HepG2 (cell line): ENCODE results near the gene SLC17A9. TPM values are rescaled to one million over a fixed set of nuclear protein-coding genes. Genes with fewer than 3 reads are reported as not detected.
A peak's percentile ranks its signal among the peaks of the same experiment; 100 is the strongest.

Source experiments
- ATAC-seq: fragments of 200-7000 bp; cut with Tn5 transposase; 3 replicates; pipeline ENCODE4 v1.9.1; 2020; ENCODE audit warnings: mild to moderate bottlenecking, moderate library complexity
- BruUV-seq: library from RNA; stranded (reverse); fragments of 400-500 nt; replicated peaks from 2 replicates; lab custom pipeline; 2021; lab: Mats Ljungman, UMichigan
- CTCF ChIA-PET: fragments of 300-600 bp; formaldehyde crosslinking; extraction: SDS; loops from one replicate; lab custom pipeline; 2021; ENCODE audit warnings: low total read pairs, inconsistent platforms, low intra/inter-chr PET ratio; lab: Yijun Ruan, JAX
- POLR2A ChIA-PET: fragments of 350-600 bp; sonication (Branson Sonifier 250); formaldehyde crosslinking; loops from one replicate; lab custom pipeline; 2020; ENCODE audit warnings: antibody characterized with exemption, inconsistent platforms; lab: Yijun Ruan, JAX
- DNase-seq: peaks from one replicate; pipeline ENCODE4 v3.0.0-alpha.2; 2015; ENCODE audit warnings: low spot score
- FAIRE-seq: peaks from 3 replicates; lab custom pipeline; 2011; peaks lifted over from hg19 to GRCh38; lab: Jason Lieb, UNC
- H2AFZ ChIP-seq: one replicate; pipeline ENCODE4 v1.6.1; 2011; ENCODE audit warnings: low read length, inconsistent platforms
- H3K27ac ChIP-seq: fragments of 300-600 bp; 3 replicates; pipeline ENCODE4 v1.8.0; 2011; ENCODE audit warnings: mixed run types, mild to moderate bottlenecking, mixed read lengths, low read length, inconsistent platforms; ENCODE audit not compliant: insufficient read depth; ENCODE audit errors: extremely low read length
- H3K27me3 ChIP-seq, 2 experiments: fragments of 200-600 bp in 1 of 2; 2 replicates in 1 of 2; 3 replicates in 1 of 2; pipeline versions ENCODE4 v1.6.0 to v1.8.0; 2011; ENCODE audit warnings: low read length in 2 of 2, mild to moderate bottlenecking in 2 of 2, moderate library complexity in 2 of 2, inconsistent platforms in 1 of 2; ENCODE audit not compliant: insufficient read depth in 2 of 2, control insufficient read depth in 1 of 2
- H3K36me3 ChIP-seq, 2 experiments: fragments of 200-600 bp in 1 of 2; replicated peaks in 1 of 2; 2 replicates in 1 of 2; 3 replicates in 1 of 2; pipeline versions ENCODE4 v1.5.1 to v1.8.0; 2011; ENCODE audit warnings: low read length in 2 of 2, inconsistent platforms in 1 of 2; ENCODE audit not compliant: insufficient read depth in 2 of 2, control insufficient read depth in 1 of 2
- H3K4me1 ChIP-seq: 2 replicates; pipeline ENCODE4 v1.5.1; 2012; ENCODE audit warnings: low read length, inconsistent platforms; ENCODE audit not compliant: insufficient read depth
- H3K4me2 ChIP-seq: 2 replicates; pipeline ENCODE4 v1.6.0; 2011; ENCODE audit warnings: low read depth, low read length, inconsistent platforms
- H3K4me3 ChIP-seq, 3 experiments: fragments of 200-600 bp in 1 of 3; sonication (generic), shearing (Covaris generic) in 1 of 3; replicated peaks in 1 of 3; 2 replicates each; pipeline ENCODE4 v1.5.1; 2011 to 2016; ENCODE audit warnings: low read length in 3 of 3, inconsistent platforms in 2 of 3, low read depth in 2 of 3, mild to moderate bottlenecking in 2 of 3, control low read depth in 1 of 3, mixed read lengths in 1 of 3; ENCODE audit not compliant: insufficient read depth in 1 of 3
- H3K79me2 ChIP-seq: one replicate; pipeline ENCODE4 v1.6.1; 2011; ENCODE audit warnings: low read length, inconsistent platforms; ENCODE audit not compliant: insufficient read depth
- H3K9ac ChIP-seq: 2 replicates; pipeline ENCODE4 v1.6.0; 2011; ENCODE audit warnings: mild to moderate bottlenecking, low read depth, low read length, inconsistent platforms; ENCODE audit not compliant: insufficient read depth
- H3K9me3 ChIP-seq: 2 replicates; pipeline ENCODE4 v1.5.1; 2012; ENCODE audit warnings: mild to moderate bottlenecking, low read length
- H4K20me1 ChIP-seq: 2 replicates; pipeline ENCODE4 v1.6.0; 2011; ENCODE audit warnings: inconsistent platforms, mild to moderate bottlenecking, low read length, moderate library complexity; ENCODE audit not compliant: insufficient read depth
- ARHGAP35 ChIP-seq: sonication (generic); formaldehyde crosslinking; IDR thresholded peaks from 2 replicates; pipeline ENCODE4 v1.9.0; 2022; ENCODE audit warnings: mild to moderate bottlenecking, inconsistent platforms, moderate library complexity, missing genetic modification reagents, borderline replicate concordance
- BCL6 ChIP-seq: IDR thresholded peaks from 2 replicates; pipeline ENCODE4 v1.6.1; 2016; ENCODE audit warnings: missing genetic modification reagents, missing compliant biosample characterization
- FOXM1 ChIP-seq: sonication (generic); formaldehyde crosslinking; IDR thresholded peaks from 2 replicates; pipeline ENCODE4 v1.5.0; 2020; ENCODE audit warnings: missing genetic modification reagents
- GABPB1 ChIP-seq: IDR thresholded peaks from 2 replicates; pipeline ENCODE4 v1.6.1; 2016; ENCODE audit warnings: mild to moderate bottlenecking, missing genetic modification reagents, moderate library complexity, missing compliant biosample characterization
- GATA4 ChIP-seq: sonication (generic); IDR thresholded peaks from 2 replicates; pipeline ENCODE4 v1.6.1; 2016; ENCODE audit warnings: antibody characterized with exemption, low read depth, borderline replicate concordance
- HMG20B ChIP-seq: conservative IDR thresholded peaks from 2 replicates; pipeline ENCODE4 v1.6.1; 2016; ENCODE audit warnings: missing genetic modification reagents, missing compliant biosample characterization
- HOXA9 ChIP-seq: sonication (generic); formaldehyde crosslinking; IDR thresholded peaks from 2 replicates; pipeline ENCODE4 v1.8.1; 2022; ENCODE audit warnings: missing genetic modification reagents, mild to moderate bottlenecking, moderate library complexity, borderline replicate concordance
- MTA3 ChIP-seq: sonication (generic); formaldehyde crosslinking; IDR thresholded peaks from 2 replicates; pipeline ENCODE4 v1.4.0; 2020; ENCODE audit warnings: missing genetic modification reagents
- PITX1 ChIP-seq: sonication (generic); formaldehyde crosslinking; IDR thresholded peaks from 2 replicates; pipeline ENCODE4 v1.5.1; 2020; ENCODE audit warnings: mild to moderate bottlenecking, missing genetic modification reagents
- POLR2AphosphoS2 ChIP-seq: IDR thresholded peaks from 2 replicates; pipeline ENCODE4 v1.6.1; 2011; ENCODE audit warnings: low read depth, low read length, improper control_type of control experiment
- POLR2G ChIP-seq: fragments of 200-400 bp; formaldehyde crosslinking; IDR thresholded peaks from 2 replicates; pipeline ENCODE4 v1.6.1; 2018; ENCODE audit warnings: mild to moderate bottlenecking, low read depth, low read length, moderate library complexity
- RBM22 ChIP-seq: fragments of 200-400 bp; formaldehyde crosslinking; optimal IDR thresholded peaks from 2 replicates; pipeline ENCODE3; 2017; ENCODE audit warnings: mild to moderate bottlenecking, low read length, moderate library complexity
- SMAD1 ChIP-seq: sonication (generic); formaldehyde crosslinking; IDR thresholded peaks from 2 replicates; pipeline ENCODE4 v1.4.0; 2020; ENCODE audit warnings: missing genetic modification reagents, low read depth, mild to moderate bottlenecking, borderline replicate concordance
- TERF1 ChIP-seq: sonication (generic); formaldehyde crosslinking; IDR thresholded peaks from 2 replicates; pipeline ENCODE4 v1.8.0; 2022; ENCODE audit warnings: mild to moderate bottlenecking, missing genetic modification reagents, moderate library complexity
- YEATS4 ChIP-seq: sonication (generic); formaldehyde crosslinking; IDR thresholded peaks from 2 replicates; pipeline ENCODE4 v1.4.0; 2020; ENCODE audit warnings: missing genetic modification reagents, borderline replicate concordance
- ZBTB38 ChIP-seq: sonication (generic); formaldehyde crosslinking; IDR thresholded peaks from 2 replicates; pipeline ENCODE4 v1.5.1; 2020; ENCODE audit warnings: mild to moderate bottlenecking, missing genetic modification reagents
- ZNF383 ChIP-seq: sonication (generic); formaldehyde crosslinking; IDR thresholded peaks from 2 replicates; pipeline ENCODE4 v1.4.0; 2020; ENCODE audit warnings: missing genetic modification reagents, mild to moderate bottlenecking, borderline replicate concordance
- ZSCAN31 ChIP-seq: sonication (generic); formaldehyde crosslinking; IDR thresholded peaks from 2 replicates; pipeline ENCODE4 v1.5.0; 2020; ENCODE audit warnings: low read depth, mild to moderate bottlenecking, missing genetic modification reagents
- WGBS: methylation state at CpG from one replicate; pipeline ENCODE4 v1.1.6; 2017; ENCODE audit warnings: low lambda C conversion rate; 5-methylcytosine and 5-hydroxymethylcytosine counted together
- in situ Hi-C: cut with HindIII; loops from 2 replicates; pipeline ENCODE4 v1.10.0; 2017; ENCODE audit warnings: low pct_unique_long_range_greater_than_20kb; ENCODE audit not compliant: extremely low pct_ligation_motif_present
- intact Hi-C: fragments of 100-400 bp; cut with micrococcal nuclease; formaldehyde crosslinking; loops from one replicate; pipeline ENCODE4 v1.10.0; 2022; ENCODE audit not compliant: unreplicated experiment
- polyA plus RNA-seq, 8 experiments: library from polyadenylated mRNA; depleted of rRNA in 3 of 8; stranded (reverse) in 7 of 8; unstranded in 1 of 8; fragments of >200 nt; fragmentation: Illumina TruSeq in 4 of 8; extraction: Trizol in 4 of 8; gene quantifications; 2 replicates each; pipeline versions ENCODE4 v1.2.1 to v1.2.3, GENCODE V29; 2011 to 2016; ENCODE audit warnings: low read depth in 4 of 8, missing spikeins in 1 of 8, mixed read lengths in 1 of 8; ENCODE audit not compliant: insufficient read depth in 1 of 8
- total RNA-seq, 5 experiments: library from RNA; depleted of rRNA; stranded (reverse); fragments of >200 nt; fragmentation: Illumina TruSeq; extraction: Trizol; gene quantifications; 2 replicates each; pipeline ENCODE4 v1.2.3, GENCODE V29; 2016; ENCODE audit warnings: low read depth in 1 of 5
- TF ChIP-seq, protein P1 (sequence below): sonication (generic); formaldehyde crosslinking; IDR thresholded peaks from 2 replicates; pipeline ENCODE4 v1.8.1; 2022; ENCODE audit warnings: low read depth, mild to moderate bottlenecking, missing genetic modification reagents

SLC17A9 gene
- total and polyA plus RNA-seq, 2 of the 13 experiments (the other 11 are each of a cell fraction or from before 2014, with no cell fraction given) = 110 to 191 TPM

GRCh38 chr20:62906209-62906608 is 46.3 kb upstream of the SLC17A9 start (continued):
- TF ChIP-seq, protein P1, sequence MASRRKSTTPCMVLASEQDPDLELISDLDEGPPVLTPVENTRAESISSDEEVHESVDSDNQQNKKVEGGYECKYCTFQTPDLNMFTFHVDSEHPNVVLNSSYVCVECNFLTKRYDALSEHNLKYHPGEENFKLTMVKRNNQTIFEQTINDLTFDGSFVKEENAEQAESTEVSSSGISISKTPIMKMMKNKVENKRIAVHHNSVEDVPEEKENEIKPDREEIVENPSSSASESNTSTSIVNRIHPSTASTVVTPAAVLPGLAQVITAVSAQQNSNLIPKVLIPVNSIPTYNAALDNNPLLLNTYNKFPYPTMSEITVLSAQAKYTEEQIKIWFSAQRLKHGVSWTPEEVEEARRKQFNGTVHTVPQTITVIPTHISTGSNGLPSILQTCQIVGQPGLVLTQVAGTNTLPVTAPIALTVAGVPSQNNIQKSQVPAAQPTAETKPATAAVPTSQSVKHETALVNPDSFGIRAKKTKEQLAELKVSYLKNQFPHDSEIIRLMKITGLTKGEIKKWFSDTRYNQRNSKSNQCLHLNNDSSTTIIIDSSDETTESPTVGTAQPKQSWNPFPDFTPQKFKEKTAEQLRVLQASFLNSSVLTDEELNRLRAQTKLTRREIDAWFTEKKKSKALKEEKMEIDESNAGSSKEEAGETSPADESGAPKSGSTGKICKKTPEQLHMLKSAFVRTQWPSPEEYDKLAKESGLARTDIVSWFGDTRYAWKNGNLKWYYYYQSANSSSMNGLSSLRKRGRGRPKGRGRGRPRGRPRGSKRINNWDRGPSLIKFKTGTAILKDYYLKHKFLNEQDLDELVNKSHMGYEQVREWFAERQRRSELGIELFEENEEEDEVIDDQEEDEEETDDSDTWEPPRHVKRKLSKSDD (CRISPR knock-in tag) = no peak
- TF ChIP-seq FOXM1 (CRISPR knock-in tag) = no peak
- TF ChIP-seq GABPB1 = no peak
- no peak for TF ChIP-seq POLR2G

DNA sequence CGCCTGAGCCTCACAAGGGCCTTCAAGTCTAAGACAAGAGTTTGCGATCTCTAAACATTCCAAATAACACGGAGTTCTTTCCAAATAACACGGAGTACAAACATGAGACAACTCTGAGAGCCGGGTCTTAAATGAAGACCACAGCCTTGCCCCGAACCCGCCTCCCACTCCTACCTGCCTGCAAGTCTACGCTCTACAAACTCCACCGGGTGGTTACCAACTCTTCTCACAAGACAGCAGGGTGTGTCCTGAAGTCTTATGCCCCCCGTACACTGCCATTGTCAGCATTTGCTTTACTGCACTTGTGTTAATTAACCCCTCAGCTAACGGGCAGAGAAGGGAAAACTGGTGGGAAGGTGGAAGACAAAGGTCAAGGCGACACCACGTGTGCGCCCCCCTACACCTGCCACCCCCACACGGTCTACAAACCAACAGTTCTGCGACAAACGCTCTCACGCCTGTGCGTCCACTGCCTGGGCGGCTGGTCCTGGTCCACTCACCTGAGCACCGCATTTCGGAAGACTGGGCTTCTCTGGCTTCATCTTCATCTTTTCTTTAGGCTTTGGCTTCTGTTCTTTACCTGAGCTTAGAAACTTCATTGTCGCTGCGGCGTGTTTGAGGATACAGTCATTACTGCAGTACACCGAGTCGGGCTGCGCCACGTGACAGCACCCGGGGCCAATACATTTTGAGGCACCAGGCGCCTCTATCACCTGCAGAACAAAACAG is 45.7 kb upstream of the SLC17A9 start:
- no peak for DNase-seq
- no TSS peak for BruUV-seq
- no peaks in the 10 kb centered on the region for H3K27me3 ChIP-seq
- H3K4me1 ChIP-seq = no peaks in the 10 kb centered on the region
- intact Hi-C loops (no loop called here), in situ Hi-C loops (no loop called here)
- H3K4me2 ChIP-seq = no peak overlapping the region
- H2AFZ ChIP-seq = no peak overlapping the region
- ChIA-PET POLR2A (interaction anchor here (1.1 kb wide), 1 partner anchor 32 kb away, joined by 3 read pairs; no protein-coding TSS in a partner anchor), CTCF (interaction anchor here (1.3 to 2.0 kb wide), 3 partner anchors 12 to 102 kb away, joined by 6 to 13 read pairs (median 11); no protein-coding TSS in a partner anchor)
- H3K36me3 ChIP-seq = peaks cover 70 to 98% of the 10 kb centered on the region in 2 experiments
- no peak for ATAC-seq
- H3K27ac ChIP-seq = no peak overlapping the region
- H3K79me2 ChIP-seq = peaks cover 48% of the 10 kb centered on the region
- 98% methylated on average over 31 of the region's 31 CpGs for WGBS
- H3K4me3 ChIP-seq = no peak overlapping the region
- no peak for FAIRE-seq
- H4K20me1 ChIP-seq = peaks cover 37% of the 10 kb centered on the region
- H3K9ac ChIP-seq = no peak overlapping the region
- H3K9me3 ChIP-seq = no peaks in the 10 kb centered on the region
- TF ChIP-seq RBM22 = peak; percentile 82
- no peak for TF ChIP-seq GATA4
- 0 out of 2 replicates have a peak, but pooled peaks have one; percentile 42 for TF ChIP-seq ZNF383
- TF ChIP-seq TERF1 = 0 out of 2 replicates have a peak, but pooled peaks have one; percentile 23
- TF ChIP-seq POLR2AphosphoS2 = peak; percentile 56; the same call in 1 of the 2 replicates
- TF ChIP-seq HMG20B = no peak
- 0 out of 2 replicates have a peak, but pooled peaks have one; percentile 45 for TF ChIP-seq ZSCAN31 (CRISPR knock-in tag)
- TF ChIP-seq MTA3 (CRISPR knock-in tag) = no peak
- no peak for TF ChIP-seq HOXA9 (CRISPR knock-in tag)
- 0 out of 2 replicates have a peak, but pooled peaks have one; percentile 3 for TF ChIP-seq ZBTB38 (CRISPR knock-in tag)
- TF ChIP-seq BCL6 (CRISPR knock-in tag) = no peak
- 0 out of 2 replicates have a peak, but pooled peaks have one; percentile 53 for TF ChIP-seq ARHGAP35 (CRISPR knock-in tag)
- no peak for TF ChIP-seq YEATS4
- no peak for TF ChIP-seq PITX1 (CRISPR knock-in tag)
- 0 out of 2 replicates have a peak, but pooled peaks have one; percentile 47 for TF ChIP-seq SMAD1 (CRISPR knock-in tag)
